DMS 273 (cell line): ENCODE measurements around the gene CEP250.
A peak's percentile ranks its signal among the peaks of the same experiment; 100 is the strongest.
"Not testable (repeated sequence)": the region's sequence is repeated elsewhere in the genome, so short reads cannot be mapped to it uniquely, and the experiment has no call there.

Source experiments
- DNase-seq: peaks from one replicate; lab custom pipeline; 2025; ENCODE audit not compliant: unreplicated experiment; lab: John Stamatoyannopoulos, UW

Gene CEP250

GRCh38 chr20:35517767-35518166 is 62.4 kb downstream of the CEP250 start:
- not testable (repeated sequence) for DNase-seq

DNA sequence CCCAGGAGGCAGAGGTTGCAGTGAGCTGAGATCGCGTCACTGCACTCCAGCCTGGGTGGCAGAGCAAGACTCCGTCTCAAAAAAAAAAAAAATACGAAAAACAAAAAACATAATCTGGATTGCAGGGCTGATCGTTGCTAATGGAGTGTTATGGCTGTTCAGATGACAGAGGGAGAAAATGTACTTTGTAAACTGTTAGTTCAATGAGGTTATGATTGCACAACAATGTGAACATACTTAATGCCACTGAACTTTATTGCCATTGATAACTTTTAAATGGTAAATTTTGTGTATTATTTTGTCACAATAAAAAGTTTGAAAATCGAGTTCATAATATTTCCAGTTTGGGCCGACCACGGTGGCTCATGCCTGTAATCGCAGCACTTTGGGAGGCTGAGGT is 63.6 kb downstream of the CEP250 start:
- no peak for DNase-seq

GRCh38 chr20:35523298-35523888 is 68.0 kb downstream of the CEP250 start:
- DNase-seq: peak; percentile 66

DNA sequence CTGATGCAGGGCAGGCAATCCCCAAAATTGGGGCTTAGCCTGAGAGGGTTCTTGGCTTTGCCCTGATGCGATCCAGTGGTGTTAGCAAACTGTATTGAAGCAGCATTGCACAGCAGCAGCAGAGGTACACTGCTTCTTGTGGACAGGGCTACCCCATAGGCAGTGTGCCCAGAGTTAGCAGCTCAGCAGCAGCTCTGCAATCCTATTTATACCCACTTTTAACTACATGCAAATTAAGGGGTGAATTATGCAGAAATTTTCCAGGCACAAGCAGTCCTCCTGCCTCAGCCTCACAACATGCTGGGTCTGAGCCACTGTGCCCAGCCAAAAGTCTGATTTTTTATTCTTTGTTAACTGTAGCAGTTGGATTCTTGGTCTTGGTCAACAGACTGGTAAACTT is 70.2 kb downstream of the CEP250 start:
- no peak for DNase-seq

GRCh38 chr20:35527122-35527769 is 71.8 kb downstream of the CEP250 start:
- DNase-seq: no peak

DNA sequence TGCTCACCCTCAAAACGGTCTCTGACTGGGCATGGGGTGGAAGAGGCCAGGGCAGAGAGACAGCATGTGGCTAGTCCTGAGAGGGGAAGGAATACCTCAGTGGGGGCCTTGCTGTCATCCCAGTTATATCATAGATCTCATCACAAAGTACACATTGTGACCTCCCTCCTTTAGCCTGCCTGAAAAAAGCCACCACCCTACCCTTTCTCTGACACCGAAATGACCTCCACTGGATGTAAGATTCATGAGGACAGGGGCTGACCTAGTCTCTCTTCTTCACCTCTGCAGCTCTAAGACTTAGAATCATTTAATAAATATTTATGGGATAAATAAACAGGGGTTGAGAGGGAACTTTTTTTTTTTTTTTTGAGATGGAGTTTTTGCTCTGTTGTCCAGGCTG is 74.2 kb downstream of the CEP250 start, which contains the start of gene C20orf173:
Gene C20orf173 (minus strand): TSS at position 101 of the 400 bp plus-strand sequence. CDS start 279 bp downstream, outside the sequence.
- DNase-seq: no peak

DNA sequence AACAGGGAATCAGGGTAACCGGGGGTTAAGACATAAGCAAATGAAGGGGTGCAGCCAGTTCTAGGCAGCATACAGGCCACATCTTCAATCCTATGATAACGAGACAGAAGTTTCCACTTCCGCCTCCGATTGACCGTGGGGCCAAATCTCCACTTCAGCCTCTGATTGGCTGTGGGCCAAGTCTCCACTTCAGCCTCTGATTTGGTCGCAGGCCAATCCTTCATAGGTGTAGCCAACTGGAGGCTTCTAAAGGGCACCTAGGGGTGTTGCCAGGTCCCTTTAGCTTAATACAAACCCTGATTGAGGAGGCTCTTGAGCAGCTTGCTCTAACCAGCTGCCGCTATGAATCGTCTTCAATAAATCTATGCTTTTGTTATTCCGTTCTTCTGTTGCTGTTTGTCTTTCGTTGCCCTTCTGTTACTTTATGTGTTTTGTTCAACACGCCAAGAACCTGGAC is 84.4 kb downstream of the CEP250 start:
- peak; percentile 89 for DNase-seq

DNA sequence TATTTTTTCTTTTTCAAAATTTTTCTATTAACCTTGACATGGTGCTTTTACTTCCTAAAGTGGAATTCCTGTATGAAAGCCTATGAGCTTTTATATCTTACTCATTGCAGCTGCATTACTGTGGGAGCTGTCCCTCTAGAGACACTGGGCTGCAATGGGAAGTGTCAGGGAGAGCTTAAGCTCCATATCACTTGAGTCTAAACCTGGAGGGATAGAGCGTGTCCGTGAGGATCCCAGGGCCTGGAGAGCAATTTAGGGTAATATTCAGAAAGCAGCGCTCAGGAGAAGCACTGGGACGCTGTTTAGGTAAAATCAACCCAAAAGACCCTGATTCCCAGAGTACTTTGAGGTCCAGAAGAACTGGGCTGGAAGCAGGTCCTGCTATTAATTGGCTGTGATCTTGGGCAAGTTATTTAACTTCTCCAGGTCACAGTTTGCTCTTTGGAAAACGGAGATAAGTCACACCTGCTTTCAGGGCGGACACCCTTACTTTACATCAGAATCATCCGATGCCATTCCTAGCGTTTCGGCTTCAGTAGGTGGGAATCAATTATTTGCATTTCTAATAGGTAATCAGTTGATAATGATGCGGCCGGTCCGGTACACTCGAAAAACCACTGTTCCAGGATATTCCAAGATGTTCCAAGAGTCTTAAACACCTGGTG is 85.9 kb downstream of the CEP250 start:
- DNase-seq: no peak

DNA sequence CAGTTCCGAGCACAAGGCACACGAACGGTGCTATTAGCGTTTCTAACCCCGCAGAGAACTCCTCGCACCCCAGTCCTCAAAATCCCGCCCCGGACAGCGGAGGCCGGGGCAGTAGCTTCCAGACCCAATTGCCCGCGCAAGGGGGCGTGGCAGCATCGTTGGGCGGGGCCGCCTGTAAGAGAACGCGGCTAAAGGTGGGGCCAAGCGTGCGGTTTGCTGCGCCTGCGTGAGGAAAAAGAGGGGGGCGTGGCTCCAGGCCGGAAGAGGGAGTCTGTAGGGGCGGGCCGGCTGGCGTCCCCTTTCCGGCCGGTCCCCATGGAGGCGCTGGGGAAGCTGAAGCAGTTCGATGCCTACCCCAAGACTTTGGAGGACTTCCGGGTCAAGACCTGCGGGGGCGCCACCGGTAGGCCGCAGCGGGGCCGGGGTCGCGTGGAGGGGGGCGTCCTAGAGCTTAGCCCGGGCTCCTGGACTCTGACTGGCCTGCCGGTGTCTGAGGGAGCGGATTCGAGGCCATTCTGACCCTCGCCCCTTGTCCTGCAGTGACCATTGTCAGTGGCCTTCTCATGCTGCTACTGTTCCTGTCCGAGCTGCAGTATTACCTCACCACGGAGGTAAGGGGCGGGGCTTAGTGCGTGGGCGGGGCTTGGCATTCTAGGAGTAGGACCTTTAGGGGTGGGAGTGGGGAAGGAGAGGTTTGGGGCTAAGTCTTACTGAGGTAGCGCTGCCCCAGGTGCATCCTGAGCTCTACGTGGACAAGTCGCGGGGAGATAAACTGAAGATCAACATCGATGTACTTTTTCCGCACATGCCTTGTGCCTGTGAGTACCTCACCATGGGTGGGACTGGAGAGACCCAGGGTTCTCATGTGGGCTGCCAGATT is 86.6 kb downstream of the CEP250 start, which contains the start of gene ERGIC3:
Gene ERGIC3 (plus strand): TSS at position 296 of the 880 bp plus-strand sequence. CDS start 20 bp downstream, at position 316.
- DNase-seq: peak; percentile 98

- DNase-seq: no peak
These were observed 87.6 kb downstream of the CEP250 start for GRCh38 chr20:35542990-35543389.

DNA sequence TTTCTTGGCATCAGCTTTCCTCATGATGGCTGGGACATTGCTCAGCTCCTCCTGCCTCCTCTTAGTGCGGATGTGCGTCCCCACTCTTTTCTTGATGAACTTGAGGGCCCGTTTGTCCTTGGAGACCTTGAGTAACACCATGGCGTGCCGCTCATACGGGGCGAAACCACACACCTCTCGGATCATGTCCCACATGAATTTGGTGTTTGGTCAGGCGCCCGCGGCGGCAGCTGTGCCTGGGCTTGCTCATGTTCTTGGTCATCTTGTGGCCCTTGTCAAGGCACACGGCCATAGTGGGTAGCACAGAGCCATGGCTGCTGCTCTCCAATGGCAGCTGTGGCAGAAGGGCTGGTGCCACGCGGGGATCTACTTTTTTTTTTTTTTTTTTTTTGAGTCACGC is 89.0 kb downstream of the CEP250 start:
- DNase-seq: no peak

DNA sequence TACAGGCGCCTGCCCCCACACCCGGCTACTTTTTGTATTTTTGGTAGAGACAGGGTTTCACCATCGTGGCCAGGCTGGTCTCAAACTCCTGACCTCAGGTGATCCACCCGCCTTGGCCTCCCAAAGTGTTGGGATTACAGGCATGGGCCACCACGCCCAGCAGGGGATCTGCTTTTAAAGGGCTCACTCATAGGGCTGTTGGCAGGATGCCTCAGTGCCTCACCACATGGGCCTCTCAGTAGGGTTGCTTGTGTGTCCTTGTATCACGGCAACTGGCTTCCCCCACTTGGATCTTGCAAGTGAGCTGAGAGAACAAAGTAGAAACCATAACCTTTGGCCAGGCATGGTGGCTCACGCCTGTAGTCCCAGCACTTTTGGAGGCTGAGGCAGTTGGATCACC is 89.5 kb downstream of the CEP250 start:
- DNase-seq: peak; percentile 22

GRCh38 chr20:35546127-35546526 is 90.7 kb downstream of the CEP250 start:
- DNase-seq: no peak

DNA sequence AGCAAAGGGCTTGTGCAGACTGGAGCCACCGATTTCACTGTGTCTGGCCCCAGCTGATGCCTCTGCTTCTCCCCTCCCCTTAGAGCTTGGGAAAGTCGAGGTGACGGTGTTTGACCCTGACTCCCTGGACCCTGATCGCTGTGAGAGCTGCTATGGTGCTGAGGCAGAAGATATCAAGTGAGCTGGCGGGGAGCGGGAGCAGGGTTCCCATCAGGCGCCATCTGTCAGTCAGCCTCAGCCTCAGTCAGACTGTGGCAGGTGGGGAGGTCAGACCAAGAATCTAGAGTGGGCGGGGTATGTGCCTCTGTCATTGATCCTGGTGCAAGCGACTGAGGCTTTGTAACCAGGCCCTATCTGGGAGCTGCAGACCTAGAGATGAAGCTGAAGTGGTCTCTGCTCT is 91.9 kb downstream of the CEP250 start:
- DNase-seq: peak; percentile 34

GRCh38 chr20:35551503-35551902 is 96.1 kb downstream of the CEP250 start:
- no peak for DNase-seq

GRCh38 chr20:35552914-35553313 is 97.5 kb downstream of the CEP250 start:
- no peak for DNase-seq

DNA sequence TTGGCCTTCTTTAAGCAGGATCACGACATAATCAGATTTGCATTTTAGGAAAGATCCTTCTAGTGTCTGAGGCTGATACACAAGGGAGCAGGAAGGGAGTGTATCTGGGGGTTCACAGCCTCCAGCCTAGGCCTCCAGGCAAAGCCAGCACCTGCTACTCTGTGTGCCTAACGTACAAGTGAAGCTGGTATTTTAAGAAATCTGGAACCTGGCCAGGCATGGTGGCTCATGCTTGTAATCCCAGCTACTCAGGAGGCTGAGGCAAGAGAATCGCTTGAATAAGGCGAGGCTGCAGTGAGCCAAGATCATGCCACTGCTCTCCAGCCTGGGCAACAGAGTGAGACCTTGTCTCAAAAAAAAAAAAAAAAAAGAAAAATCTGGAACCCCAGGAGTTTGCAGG is 100.1 kb downstream of the CEP250 start:
- peak; percentile 15 for DNase-seq

GRCh38 chr20:35555951-35556645 is 100.7 kb downstream of the CEP250 start:
- DNase-seq: no peak

GRCh38 chr20:35556871-35557270 is 101.5 kb downstream of the CEP250 start:
- DNase-seq: no peak

DNA sequence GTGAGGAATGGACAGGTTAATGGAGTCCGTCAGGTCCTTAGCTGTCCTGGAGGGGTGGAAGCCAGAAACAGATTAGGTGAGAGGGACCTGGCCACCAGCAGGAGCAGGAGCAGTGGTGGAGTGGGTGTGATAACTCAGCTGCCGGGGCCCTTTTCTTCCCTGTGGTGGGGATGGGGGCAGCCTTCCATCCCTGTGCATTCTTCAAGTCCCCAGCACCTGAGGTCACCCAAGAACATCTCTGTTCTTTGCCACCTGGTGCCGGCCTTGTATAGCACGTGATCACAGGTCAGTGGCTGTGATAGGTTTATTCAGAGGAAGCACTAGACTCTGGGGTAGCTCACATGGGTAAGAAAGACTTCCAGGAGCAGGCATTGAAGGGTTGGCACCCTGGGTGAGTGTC is 103.1 kb downstream of the CEP250 start:
- DNase-seq: no peak
